ENCODE results near the gene ENTPD6. TPM values are rescaled to one million over a fixed set of nuclear protein-coding genes. Genes with fewer than 3 reads are reported as not detected.

The ENTPD6 gene
- total RNA-seq, 2 donors from 2014 or later, result 105 to 194 TPM

GRCh38 chr20:25252230-25252651 lies 56.7 kb downstream of the ENTPD6 start:
- no peaks in the 10 kb centered on the region for H3K36me3 ChIP-seq
- no peak for DNase-seq (ENCODE audit: low spot score)
- no peak for TF ChIP-seq POLR2AphosphoS5 (IDR thresholded peaks at IDR 0.05)
- no peak for TF ChIP-seq POLR2A (IDR thresholded peaks at IDR 0.05)
- no peak for TF ChIP-seq CTCF (IDR thresholded peaks at IDR 0.05)
- WGBS, result 52% methylated on average over 6 of the region's 6 CpGs
- H3K27ac ChIP-seq, result peak overlapping the region in 1 of 2 donors; percentile 96
- no peak overlapping the region for H3K4me3 ChIP-seq
- no peaks in the 10 kb centered on the region for H3K27me3 ChIP-seq (replicated peaks; ENCODE audit: insufficient read depth)
- H3K4me1 ChIP-seq (replicated peaks), result peaks cover 34% of the 10 kb centered on the region
- intact Hi-C loops (cut with DNase I), result no loop called here
- no peaks in the 10 kb centered on the region for H3K9me3 ChIP-seq

GRCh38 chr20:25252686-25253421 lies 57.3 kb downstream of the ENTPD6 start:
- intact Hi-C loops (cut with DNase I), result no loop called here
- Histone ChIP-seq H3K27ac (peak overlapping the region in 1 of 2 donors; percentile 96), H3K4me3 (no peak overlapping the region), H3K4me1 (replicated peaks) (peaks cover 34% of the 10 kb centered on the region), H3K9me3 (no peaks in the 10 kb centered on the region), H3K27me3 (replicated peaks; ENCODE audit: insufficient read depth) (no peaks in the 10 kb centered on the region), H3K36me3 (no peaks in the 10 kb centered on the region)
- TF ChIP-seq POLR2AphosphoS5 (IDR thresholded peaks at IDR 0.05) (no peak), CTCF (IDR thresholded peaks at IDR 0.05) (no peak), POLR2A (IDR thresholded peaks at IDR 0.05) (no peak)
- no peak for DNase-seq (ENCODE audit: low spot score)
- WGBS, result 69% methylated on average over 6 of the region's 6 CpGs

GRCh38 chr20:25253606-25254275 lies 58.2 kb downstream of the ENTPD6 start:
- WGBS, result 80% methylated on average over 11 of the region's 11 CpGs
- Histone ChIP-seq H3K4me3 (no peak overlapping the region), H3K9me3 (no peaks in the 10 kb centered on the region), H3K36me3 (no peaks in the 10 kb centered on the region), H3K27ac (peak overlapping the region in 1 of 2 donors; percentile 86), H3K27me3 (replicated peaks; ENCODE audit: insufficient read depth) (no peaks in the 10 kb centered on the region), H3K4me1 (replicated peaks) (peaks cover 34% of the 10 kb centered on the region)
- no peak for TF ChIP-seq POLR2A (IDR thresholded peaks at IDR 0.05)
- no peak for TF ChIP-seq CTCF (IDR thresholded peaks at IDR 0.05)
- TF ChIP-seq POLR2AphosphoS5 (IDR thresholded peaks at IDR 0.05), result no peak
- intact Hi-C loops (cut with DNase I), result no loop called here
- DNase-seq (ENCODE audit: low spot score), result no peak

GRCh38 chr20:25254571-25254970 lies 59.1 kb downstream of the ENTPD6 start:
- Histone ChIP-seq H3K9me3 (no peaks in the 10 kb centered on the region), H3K4me3 (no peak overlapping the region), H3K27me3 (replicated peaks; ENCODE audit: insufficient read depth) (no peaks in the 10 kb centered on the region), H3K4me1 (replicated peaks) (peaks cover 34% of the 10 kb centered on the region), H3K36me3 (peaks cover 0 to 1% of the 10 kb centered on the region in 2 donors), H3K27ac (peak overlapping the region; percentile 80 to 86)
- TF ChIP-seq POLR2AphosphoS5 (IDR thresholded peaks at IDR 0.05), result no peak
- TF ChIP-seq POLR2A (IDR thresholded peaks at IDR 0.05), result no peak
- no peak for TF ChIP-seq CTCF (IDR thresholded peaks at IDR 0.05)
- no peak for DNase-seq (ENCODE audit: low spot score)
- intact Hi-C loops (cut with DNase I), result no loop called here
- WGBS, result 75% methylated on average over 5 of the region's 5 CpGs

Measured in prostate gland (tissue), 2 donors.